DND-41 (cell line): ENCODE measurements around the gene TXNDC11.

Experiments used
- ATAC-seq: fragments of 200-7000 bp; cut with Tn5 transposase; 3 replicates; pipeline ENCODE4 v1.9.1; 2021; ENCODE audit warnings: low read depth; ENCODE audit not compliant: insufficient read depth
- DNase-seq: peaks from one replicate; pipeline ENCODE4 v3.0.0-alpha.2; 2020
- H2AFZ ChIP-seq: 2 replicates; pipeline ENCODE4 v1.6.0; 2012; ENCODE audit warnings: low read depth, low read length
- H3K27ac ChIP-seq: 2 replicates; pipeline ENCODE4 v1.5.1; 2012; ENCODE audit warnings: low read length, inconsistent platforms
- H3K27me3 ChIP-seq: fragments of 200-600 bp; sonication (generic); 2 replicates; pipeline ENCODE4 v1.6.0; 2012; ENCODE audit warnings: low read length, mild to moderate bottlenecking, inconsistent platforms; ENCODE audit not compliant: insufficient read depth, poor library complexity
- H3K36me3 ChIP-seq: 2 replicates; pipeline ENCODE4 v1.5.1; 2012; ENCODE audit warnings: low read length, inconsistent platforms; ENCODE audit not compliant: insufficient read depth
- H3K4me1 ChIP-seq: 2 replicates; pipeline ENCODE4 v1.5.1; 2012; ENCODE audit warnings: mild to moderate bottlenecking, low read length; ENCODE audit not compliant: insufficient read depth
- H3K4me2 ChIP-seq: 2 replicates; pipeline ENCODE4 v1.6.0; 2012; ENCODE audit warnings: mild to moderate bottlenecking, moderate library complexity, low read length, inconsistent platforms; ENCODE audit not compliant: insufficient read depth
- H3K4me3 ChIP-seq, 2 experiments: fragments of 200-600 bp in 1 of 2; shearing (Covaris generic) in 1 of 2; 2 replicates each; pipeline ENCODE4 v1.5.1; 2012 to 2016; ENCODE audit warnings: inconsistent platforms in 2 of 2, low read length in 2 of 2, mild to moderate bottlenecking in 2 of 2, low read depth in 1 of 2, moderate library complexity in 1 of 2
- H3K79me2 ChIP-seq: 2 replicates; pipeline ENCODE4 v1.6.0; 2012; ENCODE audit warnings: low read length, inconsistent platforms; ENCODE audit not compliant: insufficient read depth
- H3K9ac ChIP-seq: 2 replicates; pipeline ENCODE4 v1.6.0; 2012; ENCODE audit warnings: low read depth, mild to moderate bottlenecking, inconsistent platforms, low read length, moderate library complexity
- H3K9me3 ChIP-seq: 2 replicates; pipeline ENCODE4 v1.5.1; 2012; ENCODE audit warnings: low read length, moderate library complexity, mild to moderate bottlenecking, inconsistent platforms; ENCODE audit not compliant: insufficient read depth, severe bottlenecking
- H4K20me1 ChIP-seq: 2 replicates; pipeline ENCODE4 v1.6.0; 2012; ENCODE audit warnings: low read length; ENCODE audit not compliant: insufficient read depth
- CTCF ChIP-seq: IDR thresholded peaks from 2 replicates; pipeline ENCODE4 v1.5.1; 2012; ENCODE audit warnings: borderline replicate concordance, low read length, moderate library complexity, mild to moderate bottlenecking; ENCODE audit not compliant: poor library complexity, severe bottlenecking; ENCODE audit errors: extremely low read depth
- EZH2 ChIP-seq: IDR thresholded peaks from 3 replicates; pipeline ENCODE4 v1.6.1; 2012; ENCODE audit warnings: borderline replicate concordance, low read depth, mild to moderate bottlenecking, moderate library complexity, low read length, inconsistent platforms; ENCODE audit not compliant: severe bottlenecking

The TXNDC11 gene

DNA sequence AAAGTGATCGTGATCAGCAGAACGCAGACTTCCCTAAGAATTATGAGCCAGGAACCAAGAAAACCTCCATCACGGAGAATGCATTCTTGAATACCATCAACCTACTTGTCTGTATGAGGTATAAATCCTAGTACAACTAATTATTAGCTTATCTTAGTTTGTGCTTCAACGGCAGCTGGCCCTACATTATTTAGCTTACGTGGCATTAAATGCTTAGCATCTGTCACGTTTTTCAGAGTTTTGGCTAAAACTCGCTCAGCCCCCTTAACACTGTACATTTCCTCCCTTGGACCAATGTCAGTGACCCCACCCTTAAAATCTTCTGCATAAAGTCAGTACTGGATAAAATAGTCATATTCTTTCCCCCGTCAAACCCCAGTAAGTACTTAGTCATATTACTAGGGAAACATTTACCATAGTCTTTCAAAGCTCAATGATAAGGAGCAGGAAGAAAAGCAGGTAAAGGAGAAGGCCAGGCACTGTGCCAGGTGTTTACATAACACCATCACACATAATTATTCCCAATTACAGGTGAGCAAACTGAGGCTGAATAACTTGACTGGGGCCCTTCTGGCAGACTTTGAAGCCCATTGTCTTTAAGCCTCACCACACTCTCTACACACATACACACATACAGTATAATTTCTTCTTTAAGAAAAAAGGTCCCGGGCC lies 16.6 kb upstream of the TXNDC11 start:
- Histone ChIP-seq H2AFZ (no peak overlapping the region), H3K9me3 (no peaks in the 10 kb centered on the region), H3K27ac (no peak overlapping the region), H3K4me3 (no peak overlapping the region), H3K9ac (no peak overlapping the region), H3K79me2 (no peaks in the 10 kb centered on the region), H3K36me3 (peaks cover 92% of the 10 kb centered on the region), H3K4me1 (no peaks in the 10 kb centered on the region), H3K4me2 (no peak overlapping the region), H3K27me3 (no peaks in the 10 kb centered on the region), H4K20me1 (no peaks in the 10 kb centered on the region)
- DNase-seq (no peak), ATAC-seq (no peak)
- TF ChIP-seq EZH2, result no peak
- TF ChIP-seq CTCF, result no peak

GRCh38 chr16:11757671-11758545 lies 15.3 kb upstream of the TXNDC11 start:
- no peaks in the 10 kb centered on the region for H4K20me1 ChIP-seq
- H3K4me3 ChIP-seq, result no peak overlapping the region
- H3K36me3 ChIP-seq, result peaks cover 95% of the 10 kb centered on the region
- ATAC-seq (no peak), DNase-seq (no peak)
- H3K9me3 ChIP-seq, result no peaks in the 10 kb centered on the region
- H3K9ac ChIP-seq, result no peak overlapping the region
- H3K4me1 ChIP-seq, result no peaks in the 10 kb centered on the region
- no peaks in the 10 kb centered on the region for H3K79me2 ChIP-seq
- H3K27ac ChIP-seq, result no peak overlapping the region
- no peaks in the 10 kb centered on the region for H3K27me3 ChIP-seq
- TF ChIP-seq CTCF, result no peak
- TF ChIP-seq EZH2, result no peak
- no peak overlapping the region for H2AFZ ChIP-seq
- no peak overlapping the region for H3K4me2 ChIP-seq

DNA sequence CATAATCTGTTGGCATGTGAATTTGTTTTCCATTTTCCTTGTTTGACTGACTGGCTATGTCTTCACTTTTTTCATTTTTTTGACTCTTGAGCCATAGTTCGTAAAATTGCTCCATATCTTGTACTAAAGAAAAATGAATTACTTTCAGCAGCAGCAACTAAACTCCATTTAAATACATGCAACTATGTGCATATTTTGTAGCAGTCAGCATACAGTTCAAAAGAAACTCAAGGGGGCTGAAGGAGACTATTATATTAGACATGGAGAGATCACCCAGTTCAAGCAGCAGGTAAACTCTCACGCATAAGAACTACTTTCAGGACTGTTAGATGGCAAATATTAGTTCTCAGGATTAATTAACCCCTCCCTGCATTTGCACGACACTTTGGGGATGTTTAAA lies 13.6 kb upstream of the TXNDC11 start:
- Histone ChIP-seq H3K4me1 (no peaks in the 10 kb centered on the region), H3K9me3 (no peaks in the 10 kb centered on the region), H2AFZ (no peak overlapping the region), H3K27me3 (no peaks in the 10 kb centered on the region), H4K20me1 (no peaks in the 10 kb centered on the region), H3K4me2 (no peak overlapping the region), H3K36me3 (peaks cover 95% of the 10 kb centered on the region), H3K9ac (no peak overlapping the region), H3K79me2 (no peaks in the 10 kb centered on the region), H3K4me3 (no peak overlapping the region), H3K27ac (no peak overlapping the region)
- DNase-seq (no peak), ATAC-seq (no peak)
- TF ChIP-seq CTCF, result no peak
- TF ChIP-seq EZH2, result no peak
